PC-9 (cell line): ENCODE data around the gene THAP11.

Experiments used
- CTCF ChIP-seq: fragments of 200-600 bp; sonication (generic); conservative IDR thresholded peaks from 2 replicates; pipeline ENCODE4 v1.6.1; 2017; ENCODE audit warnings: mixed run types, antibody characterized with exemption, mild to moderate bottlenecking, moderate library complexity
- EZH2 ChIP-seq: fragments of 200-600 bp; sonication (generic); IDR thresholded peaks from 2 replicates; pipeline ENCODE4 v1.8.0; 2017; ENCODE audit warnings: antibody characterized with exemption, low read depth

DNA sequence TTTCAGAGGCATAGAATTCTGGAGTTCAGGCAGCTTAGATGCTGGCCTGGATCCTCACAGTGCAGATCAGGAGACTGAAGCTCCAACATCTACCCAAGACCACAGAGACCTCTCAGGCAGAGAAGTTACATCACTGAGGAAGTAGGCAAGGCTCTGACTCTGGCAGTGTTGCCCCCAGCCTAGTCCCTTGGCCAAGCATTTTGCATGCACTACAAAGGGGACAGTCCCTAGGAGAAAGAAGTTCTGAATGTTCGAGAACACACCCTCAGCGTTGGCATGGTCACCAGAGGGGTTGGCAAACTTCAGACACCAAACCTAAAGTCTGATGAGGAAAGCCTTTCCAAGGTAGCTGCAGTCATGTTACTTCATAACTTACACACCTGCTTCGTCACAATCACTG is 38.2 kb upstream of the THAP11 start:
- TF ChIP-seq CTCF (no peak), EZH2 (no peak)
